Measurements from ENCODE around the gene MBNL2.

MBNL2 gene, protein sequence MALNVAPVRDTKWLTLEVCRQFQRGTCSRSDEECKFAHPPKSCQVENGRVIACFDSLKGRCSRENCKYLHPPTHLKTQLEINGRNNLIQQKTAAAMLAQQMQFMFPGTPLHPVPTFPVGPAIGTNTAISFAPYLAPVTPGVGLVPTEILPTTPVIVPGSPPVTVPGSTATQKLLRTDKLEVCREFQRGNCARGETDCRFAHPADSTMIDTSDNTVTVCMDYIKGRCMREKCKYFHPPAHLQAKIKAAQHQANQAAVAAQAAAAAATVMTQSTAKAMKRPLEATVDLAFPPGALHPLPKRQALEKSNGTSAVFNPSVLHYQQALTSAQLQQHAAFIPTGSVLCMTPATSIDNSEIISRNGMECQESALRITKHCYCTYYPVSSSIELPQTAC

DNA sequence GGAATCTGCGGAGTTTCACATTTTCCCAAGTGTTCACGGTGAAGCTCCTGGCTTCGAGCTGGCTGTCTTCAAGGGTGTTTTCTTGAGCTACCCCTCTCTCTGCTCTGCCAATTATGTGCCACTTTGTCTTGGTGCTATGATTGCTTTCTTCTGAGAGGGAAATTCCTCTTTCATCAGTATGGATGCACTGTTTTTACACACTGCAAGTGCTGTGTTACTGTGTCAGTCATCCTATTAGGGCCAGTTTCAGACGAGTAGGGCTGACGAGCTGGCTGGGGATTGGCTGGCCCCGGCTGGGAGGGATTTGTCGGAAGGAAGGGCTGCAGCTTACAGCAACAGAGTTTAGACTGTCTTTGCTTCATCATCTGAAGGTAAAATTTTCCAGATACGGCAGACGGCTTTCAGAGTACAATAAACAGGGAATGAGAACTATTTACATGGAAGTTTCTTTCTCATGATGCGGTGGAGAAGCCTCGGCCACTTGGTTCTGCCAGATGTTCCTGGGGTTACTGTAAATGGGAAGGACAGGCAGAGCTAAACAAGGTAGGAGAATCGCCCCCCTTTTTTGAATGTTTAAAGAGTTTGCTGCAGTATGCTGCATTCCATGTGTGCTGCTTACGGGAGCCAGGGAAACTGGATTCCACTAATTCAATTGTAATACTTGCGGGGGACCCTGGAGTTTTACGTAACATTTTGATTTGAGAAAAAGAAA, at the start of gene MBNL2:
TSS of gene MBNL2 (plus strand) at position 345 of the 712 bp plus-strand sequence. CDS start 53,903 bp downstream, outside the sequence.
- TF ChIP-seq, protein P1, sequence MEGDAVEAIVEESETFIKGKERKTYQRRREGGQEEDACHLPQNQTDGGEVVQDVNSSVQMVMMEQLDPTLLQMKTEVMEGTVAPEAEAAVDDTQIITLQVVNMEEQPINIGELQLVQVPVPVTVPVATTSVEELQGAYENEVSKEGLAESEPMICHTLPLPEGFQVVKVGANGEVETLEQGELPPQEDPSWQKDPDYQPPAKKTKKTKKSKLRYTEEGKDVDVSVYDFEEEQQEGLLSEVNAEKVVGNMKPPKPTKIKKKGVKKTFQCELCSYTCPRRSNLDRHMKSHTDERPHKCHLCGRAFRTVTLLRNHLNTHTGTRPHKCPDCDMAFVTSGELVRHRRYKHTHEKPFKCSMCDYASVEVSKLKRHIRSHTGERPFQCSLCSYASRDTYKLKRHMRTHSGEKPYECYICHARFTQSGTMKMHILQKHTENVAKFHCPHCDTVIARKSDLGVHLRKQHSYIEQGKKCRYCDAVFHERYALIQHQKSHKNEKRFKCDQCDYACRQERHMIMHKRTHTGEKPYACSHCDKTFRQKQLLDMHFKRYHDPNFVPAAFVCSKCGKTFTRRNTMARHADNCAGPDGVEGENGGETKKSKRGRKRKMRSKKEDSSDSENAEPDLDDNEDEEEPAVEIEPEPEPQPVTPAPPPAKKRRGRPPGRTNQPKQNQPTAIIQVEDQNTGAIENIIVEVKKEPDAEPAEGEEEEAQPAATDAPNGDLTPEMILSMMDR (conservative IDR thresholded peaks at IDR 0.05; ENCODE audit: low read depth, low read length), result no peak
- H3K4me3 ChIP-seq (ENCODE audit: low read depth, low read length), result peak within 1 kb of the TSS; percentile 70
- peak; percentile 98 for DNase-seq (ENCODE audit: low read depth)

DNA sequence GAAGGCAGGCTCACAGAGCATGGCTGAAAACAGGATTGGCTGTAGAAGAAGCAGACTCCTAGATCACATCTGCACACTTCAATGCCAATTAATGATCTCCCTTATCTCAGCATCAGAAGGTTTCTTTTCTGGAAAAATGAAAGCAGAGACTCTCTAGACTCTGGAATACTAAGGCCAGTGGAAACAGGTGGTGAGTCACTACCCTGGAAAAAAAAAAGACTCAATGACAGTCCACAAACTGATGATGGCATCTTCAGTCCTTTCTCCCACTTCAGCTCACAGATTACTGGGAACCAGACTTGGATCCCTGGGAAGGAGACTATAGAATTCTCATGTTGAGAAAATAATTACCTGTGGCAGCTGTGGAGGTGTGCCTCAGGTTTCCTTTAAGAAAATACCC, 47.5 kb upstream of the MBNL2 start:
- H3K4me3 ChIP-seq (ENCODE audit: low read depth, low read length), result no peak overlapping the region
- TF ChIP-seq, protein P1 (conservative IDR thresholded peaks at IDR 0.05; ENCODE audit: low read depth, low read length), result no peak
- DNase-seq (ENCODE audit: low read depth), result no peak

DNA sequence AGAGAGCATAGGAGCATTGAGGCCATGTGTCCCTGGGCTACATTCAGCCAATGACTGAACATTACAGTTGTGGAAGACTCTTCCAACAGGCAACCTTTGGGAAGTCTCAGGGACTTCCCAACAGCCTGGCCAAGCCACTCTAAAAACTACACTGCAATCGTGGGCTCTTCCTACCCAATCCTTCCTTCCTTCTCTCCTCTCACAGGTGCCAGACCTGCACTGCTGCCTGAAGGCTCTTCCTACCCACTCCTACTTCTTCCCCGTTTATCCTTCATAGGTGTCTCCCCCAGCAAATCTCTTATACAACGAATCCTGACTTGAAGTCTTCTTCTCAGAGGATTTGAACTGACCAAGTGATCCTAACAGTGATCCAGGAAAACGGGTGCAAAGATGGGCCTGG, 47.1 kb upstream of the MBNL2 start:
- no peak for DNase-seq (ENCODE audit: low read depth)
- TF ChIP-seq, protein P1 (conservative IDR thresholded peaks at IDR 0.05; ENCODE audit: low read depth, low read length), result no peak
- H3K4me3 ChIP-seq (ENCODE audit: low read depth, low read length), result no peak overlapping the region

DNA sequence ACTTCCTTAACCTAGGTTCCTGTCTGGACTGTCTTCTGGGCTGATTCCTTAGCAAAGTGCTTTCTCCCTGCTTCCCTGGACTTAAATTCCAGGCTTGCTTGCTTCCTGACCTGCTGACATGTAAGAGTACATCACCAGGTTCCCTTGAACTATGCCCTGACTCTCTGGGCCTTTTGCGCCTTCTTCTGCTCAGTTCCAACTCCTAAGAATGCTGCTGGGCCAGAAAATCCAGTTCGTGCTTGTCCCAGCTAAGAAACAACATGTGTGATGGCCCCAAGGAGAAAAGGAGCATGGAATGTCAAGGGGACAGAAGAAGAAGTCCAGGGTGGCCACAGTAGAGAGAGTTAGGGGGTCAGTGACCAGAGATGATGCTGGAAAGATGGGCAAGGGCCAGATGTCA, 42.6 kb upstream of the MBNL2 start:
- no peak for DNase-seq (ENCODE audit: low read depth)
- TF ChIP-seq, protein P1 (conservative IDR thresholded peaks at IDR 0.05; ENCODE audit: low read depth, low read length), result no peak
- H3K4me3 ChIP-seq (ENCODE audit: low read depth, low read length), result no peak overlapping the region

DNA sequence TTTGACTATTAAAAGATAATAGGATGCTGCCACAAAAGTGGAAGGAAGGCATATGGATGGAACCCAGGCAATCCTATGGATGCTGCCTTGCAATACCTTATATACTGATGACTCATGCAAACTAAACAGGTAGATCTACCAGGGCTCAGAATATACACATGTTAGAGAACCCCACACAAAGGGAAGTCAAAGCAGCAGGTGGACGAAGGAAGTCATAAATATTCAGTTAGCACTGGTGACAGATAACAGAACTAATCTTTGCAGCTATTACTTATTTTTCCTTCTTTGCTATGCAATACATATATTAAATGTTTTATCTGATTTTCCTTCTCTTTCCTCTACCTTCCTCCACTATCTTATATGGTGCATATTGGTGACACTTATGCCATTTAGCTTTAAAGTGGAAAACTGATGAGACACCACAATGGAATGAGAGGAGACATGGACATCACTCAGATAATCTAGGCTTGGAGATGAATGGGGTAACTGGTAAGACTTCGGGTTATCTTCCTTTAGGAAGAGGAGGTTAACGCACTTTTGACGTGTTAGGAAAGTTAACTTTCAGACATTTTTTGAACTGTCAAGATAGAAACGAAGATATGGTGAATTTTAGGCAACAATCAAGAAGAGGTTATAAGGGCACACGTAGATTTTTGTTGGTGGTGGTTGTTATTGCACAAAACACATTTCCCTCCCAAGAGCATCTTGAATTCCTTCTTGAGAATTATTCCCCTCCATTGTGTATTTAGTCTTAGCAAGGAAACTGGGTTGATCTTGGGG, 39.8 kb upstream of the MBNL2 start:
- TF ChIP-seq, protein P1 (conservative IDR thresholded peaks at IDR 0.05; ENCODE audit: low read depth, low read length), result no peak
- DNase-seq (ENCODE audit: low read depth), result no peak

DNA sequence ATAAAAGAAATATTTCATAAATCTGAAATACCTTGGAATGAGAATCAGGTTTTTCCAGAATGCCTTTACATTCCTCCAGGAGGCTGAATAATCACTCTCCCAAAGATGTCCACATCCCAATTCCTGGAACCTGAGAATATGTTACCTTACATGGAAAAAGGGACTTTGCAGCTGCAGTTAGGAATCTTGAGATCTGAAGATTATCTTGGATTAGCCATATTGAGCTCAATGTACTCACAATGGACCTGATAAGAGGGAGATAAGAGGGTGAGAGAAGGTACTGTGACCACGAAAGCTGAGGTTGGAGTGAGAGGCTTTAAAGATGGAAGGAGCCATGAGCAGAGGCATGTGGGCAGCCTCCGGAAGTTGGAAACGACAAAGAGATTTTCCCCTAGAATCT, 36.8 kb upstream of the MBNL2 start:
- DNase-seq (ENCODE audit: low read depth), result no peak
- TF ChIP-seq, protein P1 (conservative IDR thresholded peaks at IDR 0.05; ENCODE audit: low read depth, low read length), result no peak
- no peak overlapping the region for H3K4me3 ChIP-seq (ENCODE audit: low read depth, low read length)

More for the DNA sequence above, 39.8 kb upstream of the MBNL2 start:
- no peak overlapping the region for H3K4me3 ChIP-seq (ENCODE audit: low read depth, low read length)
